Measurements from ENCODE around the gene CD55.

Gene CD55

DNA sequence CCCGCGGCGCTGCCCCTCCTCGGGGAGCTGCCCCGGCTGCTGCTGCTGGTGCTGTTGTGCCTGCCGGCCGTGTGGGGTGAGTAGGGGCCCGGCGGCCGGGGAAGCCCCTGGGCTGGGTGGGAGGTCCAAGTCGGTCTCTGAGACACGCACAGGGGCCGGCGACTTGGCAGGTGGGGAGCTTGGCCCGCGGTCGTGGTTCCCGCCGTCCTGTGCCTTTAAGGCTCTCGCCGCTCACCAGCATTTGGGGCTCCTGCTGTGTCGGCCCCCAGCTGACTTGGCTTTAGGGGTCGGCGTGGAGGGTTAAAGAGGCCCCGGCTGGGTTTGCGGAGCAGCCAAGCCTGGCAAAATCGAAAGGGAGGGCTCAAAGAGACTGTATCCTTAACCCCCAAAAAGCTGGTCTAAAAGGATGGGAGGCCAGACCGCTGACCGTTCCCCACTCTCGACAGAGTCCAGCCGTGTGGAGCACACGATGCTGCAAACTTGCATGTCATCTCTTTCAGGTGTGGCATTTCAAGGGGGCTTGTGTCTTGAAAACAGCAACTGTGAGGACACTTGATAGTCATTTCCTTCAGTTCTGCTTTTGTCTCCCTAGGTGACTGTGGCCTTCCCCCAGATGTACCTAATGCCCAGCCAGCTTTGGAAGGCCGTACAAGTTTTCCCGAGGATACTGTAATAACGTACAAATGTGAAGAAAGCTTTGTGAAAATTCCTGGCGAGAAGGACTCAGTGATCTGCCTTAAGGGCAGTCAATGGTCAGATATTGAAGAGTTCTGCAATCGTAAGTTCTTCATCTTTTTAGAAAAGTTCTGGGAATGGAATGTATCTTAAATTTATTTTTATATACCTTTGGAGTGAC is 540 bp downstream of the CD55 start:
- DNase-seq (ENCODE audit: low spot score), result no peak
- TF ChIP-seq, protein P1, sequence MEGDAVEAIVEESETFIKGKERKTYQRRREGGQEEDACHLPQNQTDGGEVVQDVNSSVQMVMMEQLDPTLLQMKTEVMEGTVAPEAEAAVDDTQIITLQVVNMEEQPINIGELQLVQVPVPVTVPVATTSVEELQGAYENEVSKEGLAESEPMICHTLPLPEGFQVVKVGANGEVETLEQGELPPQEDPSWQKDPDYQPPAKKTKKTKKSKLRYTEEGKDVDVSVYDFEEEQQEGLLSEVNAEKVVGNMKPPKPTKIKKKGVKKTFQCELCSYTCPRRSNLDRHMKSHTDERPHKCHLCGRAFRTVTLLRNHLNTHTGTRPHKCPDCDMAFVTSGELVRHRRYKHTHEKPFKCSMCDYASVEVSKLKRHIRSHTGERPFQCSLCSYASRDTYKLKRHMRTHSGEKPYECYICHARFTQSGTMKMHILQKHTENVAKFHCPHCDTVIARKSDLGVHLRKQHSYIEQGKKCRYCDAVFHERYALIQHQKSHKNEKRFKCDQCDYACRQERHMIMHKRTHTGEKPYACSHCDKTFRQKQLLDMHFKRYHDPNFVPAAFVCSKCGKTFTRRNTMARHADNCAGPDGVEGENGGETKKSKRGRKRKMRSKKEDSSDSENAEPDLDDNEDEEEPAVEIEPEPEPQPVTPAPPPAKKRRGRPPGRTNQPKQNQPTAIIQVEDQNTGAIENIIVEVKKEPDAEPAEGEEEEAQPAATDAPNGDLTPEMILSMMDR (IDR thresholded peaks at IDR 0.05; ENCODE audit: extremely low read depth, missing control alignments), result no peak

DNA sequence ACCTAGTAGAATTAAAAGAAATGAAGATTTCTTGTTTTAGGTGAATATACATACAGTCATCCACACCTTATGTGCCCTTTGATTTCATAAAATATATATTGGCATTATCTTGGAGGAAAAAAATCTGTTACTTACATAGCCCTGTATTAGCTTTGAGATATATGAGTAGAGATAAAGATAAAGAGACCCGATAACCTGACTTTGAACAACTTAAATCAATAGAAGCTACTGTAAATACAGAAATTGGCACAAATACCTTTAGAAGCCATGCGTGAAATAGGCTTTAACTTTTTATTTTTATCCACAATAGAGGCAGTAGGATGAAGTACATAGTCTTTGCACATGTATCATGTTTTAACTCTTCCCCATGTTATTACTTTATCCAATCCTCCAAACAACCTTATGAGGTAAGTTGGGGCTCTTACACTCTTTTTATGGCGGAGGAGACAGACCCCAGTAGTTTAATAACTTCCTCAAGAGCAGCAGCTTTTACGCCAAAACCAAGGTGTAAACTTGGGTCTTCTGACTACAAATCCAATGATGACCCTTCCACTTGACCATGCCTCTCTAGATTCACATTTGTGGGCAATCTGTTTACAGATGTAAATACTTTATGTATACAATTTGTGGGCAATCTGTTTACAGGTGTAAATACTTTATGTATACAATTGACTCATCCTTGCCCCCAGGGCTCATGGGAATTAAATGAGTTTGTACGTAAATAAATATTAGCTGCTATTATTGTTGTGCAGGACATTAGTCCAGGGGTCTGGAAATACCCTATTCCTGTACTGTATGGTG is 2.1 kb downstream of the CD55 start:
- TF ChIP-seq, protein P1 (IDR thresholded peaks at IDR 0.05; ENCODE audit: extremely low read depth, missing control alignments), result no peak
- DNase-seq (ENCODE audit: low spot score), result no peak

DNA sequence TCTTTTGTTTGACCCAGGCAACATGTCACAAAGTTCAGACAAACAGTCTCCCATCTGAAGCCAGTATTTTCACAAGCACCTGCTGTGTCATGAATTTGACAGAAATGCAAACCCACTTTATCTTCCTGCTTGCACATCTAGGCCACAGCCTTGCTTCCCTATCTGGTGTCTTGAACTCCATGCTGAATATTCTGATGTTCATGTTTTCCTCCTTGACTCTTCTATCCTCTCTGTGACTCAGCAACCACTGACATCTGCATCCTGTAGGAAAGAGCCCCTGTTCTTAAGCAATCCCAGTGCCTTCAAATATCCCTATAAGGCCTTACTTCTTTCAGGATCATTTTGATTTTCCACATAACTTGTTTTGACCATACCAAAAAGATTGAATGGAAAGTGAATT is 6.5 kb downstream of the CD55 start:
- no peak for DNase-seq (ENCODE audit: low spot score)

DNA sequence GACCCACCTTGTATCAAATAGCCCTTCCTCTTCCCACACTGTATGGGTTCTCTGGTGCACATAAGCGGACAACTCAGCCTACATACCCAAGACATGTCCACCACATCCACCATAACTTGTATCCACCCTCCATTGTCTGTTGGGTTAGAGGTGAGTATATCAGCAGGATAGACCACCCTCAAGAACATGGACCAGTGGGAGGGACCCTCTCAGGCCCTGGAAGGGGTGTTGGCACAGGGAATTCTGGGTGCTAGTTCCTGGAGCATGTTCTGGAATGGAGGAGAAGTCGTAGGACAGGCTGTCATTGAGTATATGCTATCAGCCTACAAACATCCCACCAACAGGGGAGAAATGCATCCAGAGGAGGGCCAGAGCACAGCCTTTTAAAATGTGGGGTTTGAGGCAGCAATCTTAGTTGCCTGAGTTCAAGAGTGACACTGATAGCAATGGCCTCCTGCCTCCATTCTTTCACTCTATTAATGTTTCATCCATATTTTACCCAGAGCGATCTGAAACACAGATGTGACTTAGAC is 7.5 kb downstream of the CD55 start:
- no peak for DNase-seq (ENCODE audit: low spot score)
- TF ChIP-seq, protein P1 (IDR thresholded peaks at IDR 0.05; ENCODE audit: extremely low read depth, missing control alignments), result no peak

More for the DNA sequence above, 6.5 kb downstream of the CD55 start:
- TF ChIP-seq, protein P1 (IDR thresholded peaks at IDR 0.05; ENCODE audit: extremely low read depth, missing control alignments), result no peak

DNA sequence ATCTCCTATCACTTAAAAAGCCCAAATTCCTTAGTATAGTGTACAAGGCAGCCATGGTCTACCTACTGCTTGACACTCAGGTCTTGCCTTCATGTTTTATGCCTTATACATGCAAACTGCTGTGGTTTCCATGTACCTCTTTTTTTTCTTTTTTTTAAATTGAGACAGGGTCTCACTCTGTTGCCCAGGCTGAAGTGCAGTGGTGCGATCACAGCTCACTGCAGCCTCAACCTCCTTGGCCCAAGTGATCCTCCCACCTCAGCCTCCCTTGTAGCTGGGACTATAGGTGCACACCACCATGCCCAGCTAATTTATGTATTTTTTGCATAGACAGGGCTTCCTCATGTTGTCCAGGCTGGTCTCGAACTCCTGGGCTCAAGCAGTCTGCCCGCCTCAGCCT is 8.0 kb downstream of the CD55 start:
- TF ChIP-seq, protein P1 (IDR thresholded peaks at IDR 0.05; ENCODE audit: extremely low read depth, missing control alignments), result no peak
- no peak for DNase-seq (ENCODE audit: low spot score)

DNA sequence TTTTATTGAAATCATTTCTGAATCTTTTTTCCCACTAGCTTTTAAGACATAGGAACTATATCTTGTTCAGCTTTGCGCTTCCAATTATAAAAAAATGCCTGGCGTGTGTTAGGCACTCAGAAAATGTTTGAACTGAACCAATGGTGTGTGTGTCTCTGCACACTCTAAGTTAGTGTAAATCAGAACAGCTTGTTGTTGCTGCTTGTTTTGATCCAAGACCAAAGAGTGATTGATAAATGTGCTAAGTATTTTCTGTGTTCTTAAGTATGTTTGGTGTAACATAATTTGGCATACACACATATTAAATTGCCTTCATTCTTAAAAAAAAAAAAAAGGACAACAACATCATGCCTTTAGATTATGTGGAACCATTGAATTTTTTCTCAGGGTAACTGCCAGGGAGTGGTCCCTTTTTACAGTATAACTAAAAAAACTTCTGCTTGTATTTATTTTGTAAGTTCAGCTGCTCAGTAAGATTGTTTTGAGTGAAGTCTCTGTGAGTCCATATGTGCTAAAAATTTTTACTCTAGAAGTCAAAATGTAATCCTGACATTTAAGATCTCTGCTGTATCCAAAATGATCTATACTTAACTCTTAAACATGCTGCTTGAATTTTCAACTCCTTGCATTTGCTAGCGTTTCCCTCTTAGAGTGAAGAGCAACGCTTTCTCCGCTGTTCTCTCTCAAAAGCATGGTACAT is 8.7 kb downstream of the CD55 start:
- no peak for DNase-seq (ENCODE audit: low spot score)
- TF ChIP-seq, protein P1 (IDR thresholded peaks at IDR 0.05; ENCODE audit: extremely low read depth, missing control alignments), result no peak
